Measurements from ENCODE around the gene TMIGD1.

Gene TMIGD1, protein sequence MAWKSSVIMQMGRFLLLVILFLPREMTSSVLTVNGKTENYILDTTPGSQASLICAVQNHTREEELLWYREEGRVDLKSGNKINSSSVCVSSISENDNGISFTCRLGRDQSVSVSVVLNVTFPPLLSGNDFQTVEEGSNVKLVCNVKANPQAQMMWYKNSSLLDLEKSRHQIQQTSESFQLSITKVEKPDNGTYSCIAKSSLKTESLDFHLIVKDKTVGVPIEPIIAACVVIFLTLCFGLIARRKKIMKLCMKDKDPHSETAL

DNA sequence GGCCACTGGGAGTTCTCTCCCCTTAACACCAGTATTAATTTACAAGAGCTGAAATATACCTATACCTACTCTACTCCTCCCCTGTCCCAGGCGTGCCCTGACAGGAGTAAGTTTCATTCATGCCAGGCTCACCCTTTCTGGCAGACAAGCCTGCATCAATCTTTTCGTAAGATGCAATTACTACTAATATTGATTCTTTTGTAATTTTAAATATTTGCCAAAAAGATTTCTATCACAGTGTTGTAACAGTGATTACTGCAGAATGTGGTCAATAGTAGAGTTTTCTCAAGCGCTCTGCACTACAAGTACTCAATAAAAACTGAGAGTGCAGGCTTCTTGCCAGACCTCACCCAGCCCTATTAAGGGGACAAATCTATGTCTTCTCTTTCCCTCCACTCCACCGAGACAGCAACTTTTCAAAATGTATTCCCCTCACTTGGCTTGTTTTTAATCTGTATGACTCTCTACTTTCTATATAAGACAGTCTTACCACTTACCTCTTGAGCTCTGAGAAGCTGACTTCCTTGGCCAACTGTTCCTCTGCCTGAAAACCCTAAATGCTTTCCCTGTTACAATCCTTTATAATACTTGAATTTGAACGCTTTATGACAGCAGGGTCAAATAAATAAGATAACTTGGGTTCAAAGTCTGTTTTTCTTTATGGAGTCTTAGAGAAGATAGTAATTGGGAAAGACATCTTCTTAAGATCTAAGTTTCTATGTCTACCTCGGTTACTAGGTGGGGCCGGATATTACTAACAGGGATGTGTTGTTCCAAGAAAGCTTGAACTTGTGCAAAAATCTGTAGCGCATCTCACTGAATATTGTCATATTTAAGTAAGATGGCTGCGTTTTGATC is at the start of gene TMIGD1:
TMIGD1 (minus strand) TSS at position 555 of the 858 bp plus-strand sequence. CDS start 1,924 bp downstream, outside the sequence.
- no peak for DNase-seq (ENCODE audit: low spot score)

DNA sequence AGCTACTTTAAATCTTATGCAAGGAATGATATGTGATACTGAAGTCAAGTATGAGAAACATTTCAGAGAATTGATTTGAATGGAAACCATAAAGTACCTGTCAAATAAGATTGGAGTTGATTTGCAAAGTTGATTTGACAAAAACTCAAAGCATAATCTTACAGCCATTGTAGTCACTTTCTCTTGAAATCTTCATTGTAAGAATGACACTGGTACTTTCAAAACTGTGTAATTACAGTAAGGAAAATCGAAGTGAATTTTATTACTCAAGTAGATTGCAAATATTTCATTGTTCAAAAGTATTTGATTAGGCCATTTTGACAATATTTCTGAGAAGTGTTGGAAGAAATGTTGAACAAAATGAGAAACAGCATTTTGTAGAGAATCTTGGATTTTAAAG is 48.5 kb upstream of the TMIGD1 start:
- DNase-seq (ENCODE audit: low spot score), result no peak

DNA sequence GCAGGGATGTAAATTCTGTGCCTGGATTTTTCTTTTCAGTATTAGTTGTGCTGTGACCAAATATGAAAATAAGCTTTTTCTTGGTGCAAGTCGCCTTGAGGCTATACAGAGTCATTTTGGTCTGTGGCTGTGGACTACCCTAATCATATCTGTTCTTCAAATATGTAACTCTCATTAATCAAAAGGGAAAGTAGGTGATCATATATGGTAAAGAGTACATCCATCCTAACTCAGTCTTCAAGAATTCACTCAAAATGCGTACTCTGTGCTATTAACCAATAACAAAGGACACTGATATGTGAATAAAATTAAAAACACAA is 47.4 kb upstream of the TMIGD1 start:
- DNase-seq (ENCODE audit: low spot score), result no peak

DNA sequence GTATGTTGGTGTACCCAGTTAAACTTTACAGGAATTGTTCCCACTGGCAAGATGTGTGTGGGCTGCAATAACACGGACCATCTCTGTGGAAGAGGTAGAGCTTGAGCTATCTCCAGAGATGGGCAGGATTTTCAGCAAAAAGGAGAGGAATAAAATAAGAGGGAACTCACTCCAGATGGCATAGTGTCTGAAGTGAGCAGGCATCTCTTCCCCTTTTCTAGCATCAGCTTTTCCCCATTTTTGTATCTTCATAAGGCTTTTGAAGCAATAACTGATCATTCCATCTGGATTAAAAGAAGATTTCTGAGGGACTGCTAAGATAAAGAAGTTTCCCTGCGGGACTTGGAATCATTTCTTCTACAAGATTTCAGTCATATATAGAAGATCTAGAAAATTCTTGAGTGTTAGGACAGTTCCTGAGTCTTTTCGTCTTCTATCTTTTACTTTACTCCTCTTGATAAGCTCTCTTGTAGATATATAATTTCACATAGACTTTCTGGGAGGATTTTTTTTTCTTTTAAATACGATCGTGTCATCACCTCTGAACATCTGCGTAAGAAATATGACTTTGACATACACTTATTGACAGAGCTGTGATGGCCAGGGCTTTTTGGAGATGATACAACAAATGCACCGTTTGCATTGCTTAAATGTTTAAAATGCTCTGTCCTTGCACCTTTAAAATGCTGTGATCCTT is 46.9 kb upstream of the TMIGD1 start:
- DNase-seq (ENCODE audit: low spot score), result no peak

DNA sequence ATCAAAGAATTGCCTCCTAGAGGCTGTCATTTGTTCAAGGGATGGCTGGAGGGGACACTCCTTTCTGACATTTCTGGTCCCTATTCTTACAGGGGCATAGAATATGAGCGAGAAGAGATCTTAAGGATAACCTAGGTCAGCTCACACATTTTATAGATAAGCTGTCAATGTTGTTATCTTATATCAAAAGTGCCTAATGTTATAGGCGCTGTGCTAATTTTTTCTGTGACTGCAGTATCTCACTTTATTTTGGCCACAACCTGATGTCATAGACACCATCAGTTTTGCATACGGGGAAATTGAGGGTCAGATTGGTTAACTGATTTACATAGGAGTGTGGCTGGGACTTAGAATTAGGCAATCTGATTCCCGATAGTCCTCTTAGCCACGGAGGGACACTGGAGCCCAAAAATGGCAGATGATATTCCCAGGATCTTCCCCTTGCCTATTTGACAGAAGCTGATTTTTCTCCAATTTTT is 46.1 kb upstream of the TMIGD1 start:
- no peak for DNase-seq (ENCODE audit: low spot score)

DNA sequence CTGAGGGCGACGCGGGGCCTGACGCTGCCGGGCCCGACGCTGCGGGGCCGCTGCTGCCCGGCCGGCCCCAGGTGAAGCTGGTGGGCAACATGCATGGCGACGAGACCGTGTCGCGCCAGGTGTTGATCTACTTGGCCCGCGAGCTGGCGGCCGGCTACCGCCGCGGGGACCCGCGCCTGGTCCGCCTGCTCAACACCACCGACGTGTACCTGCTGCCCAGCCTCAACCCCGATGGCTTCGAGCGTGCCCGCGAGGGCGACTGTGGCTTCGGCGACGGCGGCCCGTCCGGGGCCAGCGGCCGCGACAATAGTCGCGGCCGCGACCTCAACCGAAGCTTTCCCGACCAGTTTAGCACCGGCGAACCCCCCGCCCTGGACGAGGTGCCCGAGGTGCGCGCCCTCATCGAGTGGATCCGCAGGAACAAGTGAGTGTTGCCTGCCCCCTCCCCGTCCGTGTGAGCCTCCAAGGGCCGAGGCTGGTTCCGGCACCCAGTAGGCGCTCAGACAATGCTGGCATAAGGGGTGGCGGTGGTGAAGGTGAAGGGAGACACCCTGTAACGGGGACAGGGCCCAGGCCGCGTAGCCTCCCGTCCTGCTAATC is 45.5 kb upstream of the TMIGD1 start:
- DNase-seq (ENCODE audit: low spot score), result peak; percentile 17

DNA sequence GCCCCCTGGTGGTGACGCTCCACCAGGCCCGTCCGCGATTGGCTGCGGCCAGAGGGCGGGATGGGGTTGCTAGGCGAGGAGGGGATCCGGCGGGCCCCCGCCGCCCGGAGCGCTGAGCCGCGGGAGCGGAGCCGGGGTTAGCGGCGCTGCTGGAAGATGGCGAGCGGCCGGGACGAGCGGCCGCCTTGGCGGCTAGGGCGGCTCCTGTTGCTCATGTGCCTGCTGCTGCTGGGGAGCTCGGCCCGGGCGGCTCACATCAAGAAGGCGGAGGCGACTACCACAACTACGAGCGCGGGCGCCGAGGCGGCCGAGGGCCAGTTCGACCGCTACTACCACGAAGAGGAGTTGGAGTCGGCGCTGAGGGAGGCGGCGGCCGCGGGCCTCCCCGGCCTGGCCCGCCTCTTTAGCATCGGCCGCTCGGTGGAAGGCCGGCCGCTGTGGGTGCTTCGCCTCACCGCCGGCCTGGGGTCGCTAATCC is 45.0 kb upstream of the TMIGD1 start, which contains the start of gene CPD:
CPD (plus strand) TSS at position 103 of the 478 bp plus-strand sequence; CDS start at position 157, 54 bp downstream.
- DNase-seq (ENCODE audit: low spot score), result peak; percentile 96

DNA sequence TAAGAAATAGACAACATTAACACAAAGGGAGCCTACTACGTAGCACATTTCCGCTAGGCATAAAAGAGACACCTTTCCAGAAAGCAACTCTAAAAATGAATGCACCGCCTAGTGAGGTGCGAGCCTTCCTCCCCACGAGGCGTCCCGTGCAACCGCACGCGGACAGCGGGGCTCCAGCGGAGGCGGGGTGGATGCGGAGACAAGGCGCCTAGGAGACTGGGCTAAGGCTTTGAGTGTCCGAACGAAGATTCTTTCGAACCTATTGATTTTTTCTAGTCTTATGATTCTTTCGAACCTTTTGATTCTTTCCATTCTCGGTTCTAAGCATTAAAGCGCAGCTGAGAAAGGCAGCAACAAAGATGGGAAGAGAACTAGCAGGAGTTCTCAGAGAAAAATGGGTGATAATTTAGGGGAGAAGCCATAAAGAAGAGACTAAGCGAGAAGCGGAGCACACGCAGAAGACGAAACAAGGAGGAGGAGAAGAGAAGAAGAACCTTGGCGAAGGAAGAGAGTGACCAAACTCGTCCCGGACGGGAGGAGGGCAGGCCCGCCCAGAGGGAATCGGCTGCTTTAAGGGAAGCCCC is 44.5 kb upstream of the TMIGD1 start:
- peak; percentile 19 for DNase-seq (ENCODE audit: low spot score)

DNA sequence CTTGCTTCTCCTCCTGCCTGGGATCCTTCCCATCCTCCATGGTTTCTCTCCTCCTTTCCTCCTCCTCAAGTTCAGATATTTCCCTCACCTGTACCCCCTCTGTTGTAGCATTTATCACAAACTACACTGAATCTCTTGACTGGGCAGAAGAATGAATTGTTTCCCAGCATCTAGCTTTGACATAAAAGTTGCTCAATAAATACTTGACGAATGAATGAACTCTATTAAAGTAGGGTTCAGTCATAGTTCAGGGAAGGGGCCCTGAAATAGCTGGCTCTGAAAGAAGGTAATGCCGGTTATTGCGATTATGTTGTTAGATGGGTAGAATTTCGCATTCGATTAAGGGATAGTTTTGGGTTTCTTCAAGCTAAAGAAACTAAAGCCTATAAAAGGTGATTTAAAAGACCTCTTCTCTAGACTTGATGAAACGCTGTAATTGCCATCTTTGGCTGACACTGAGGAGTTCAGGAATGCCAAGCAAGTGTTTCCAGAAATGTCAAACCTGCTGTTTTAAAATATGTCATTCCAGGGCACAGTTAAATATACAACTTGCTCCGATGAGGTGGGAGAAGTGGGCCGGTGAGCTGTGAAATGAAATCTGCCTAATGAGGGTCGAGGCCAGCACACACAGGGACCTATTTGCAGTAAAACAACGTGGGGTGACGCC is 43.9 kb upstream of the TMIGD1 start:
- no peak for DNase-seq (ENCODE audit: low spot score)

DNA sequence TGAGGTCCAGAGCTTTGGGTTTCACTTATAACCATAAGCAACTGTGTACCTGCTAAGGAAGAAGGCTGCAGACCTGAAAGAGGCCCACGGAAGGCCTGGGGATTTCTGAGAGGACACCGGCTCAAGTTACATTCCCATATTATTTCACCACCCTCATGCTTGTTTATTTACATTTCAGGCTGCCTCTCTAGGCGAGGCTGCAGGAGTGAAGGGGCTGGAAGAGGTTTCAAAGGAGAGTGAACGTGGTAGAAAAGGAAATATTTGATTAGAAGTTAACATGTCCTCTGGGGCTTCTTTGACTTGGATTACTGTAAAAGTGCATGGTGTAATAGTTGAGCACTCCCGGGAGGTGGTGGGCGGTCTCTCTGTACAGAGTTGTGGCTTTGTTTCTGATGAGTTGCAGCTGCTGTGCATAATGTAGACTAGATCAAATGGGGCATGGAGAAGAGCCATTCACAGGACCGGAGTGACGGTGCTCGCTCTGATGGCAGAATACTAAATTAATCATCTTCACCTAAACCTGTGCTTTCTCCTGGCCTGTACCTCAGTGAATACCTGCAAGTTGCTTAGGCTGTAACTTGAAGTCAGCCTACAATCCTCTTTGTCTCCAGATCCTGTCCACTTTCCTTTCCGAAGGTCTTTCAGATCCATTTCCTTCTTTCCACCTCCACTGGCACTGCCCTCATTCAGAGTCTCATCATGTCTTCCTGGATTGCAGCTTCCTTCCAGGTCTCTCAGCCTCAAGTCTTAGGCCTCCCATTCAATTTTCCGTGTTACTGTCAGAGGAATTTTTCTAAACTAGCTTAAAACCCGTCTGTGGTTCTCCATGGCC is 43.0 kb upstream of the TMIGD1 start:
- peak; percentile 26 for DNase-seq (ENCODE audit: low spot score)

DNA sequence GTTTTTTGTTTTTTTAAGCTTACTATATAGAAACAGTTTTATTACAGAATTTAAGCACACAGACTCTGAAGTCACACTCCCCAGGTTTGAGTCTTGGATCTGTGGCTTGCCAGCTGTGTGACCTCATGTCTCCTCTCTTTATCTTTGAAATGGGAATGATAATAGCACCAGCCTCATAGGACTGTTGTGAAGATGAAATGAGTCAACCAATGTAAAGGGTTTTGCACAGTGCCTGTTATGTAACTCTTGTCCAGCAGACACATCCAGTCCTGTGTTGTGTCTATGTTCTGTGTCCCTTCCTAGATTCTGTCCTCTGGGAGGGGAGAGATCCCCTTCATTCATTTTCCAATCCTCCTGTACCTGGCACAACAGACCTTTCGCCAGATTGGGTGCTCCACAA is 41.8 kb upstream of the TMIGD1 start:
- no peak for DNase-seq (ENCODE audit: low spot score)

DNA sequence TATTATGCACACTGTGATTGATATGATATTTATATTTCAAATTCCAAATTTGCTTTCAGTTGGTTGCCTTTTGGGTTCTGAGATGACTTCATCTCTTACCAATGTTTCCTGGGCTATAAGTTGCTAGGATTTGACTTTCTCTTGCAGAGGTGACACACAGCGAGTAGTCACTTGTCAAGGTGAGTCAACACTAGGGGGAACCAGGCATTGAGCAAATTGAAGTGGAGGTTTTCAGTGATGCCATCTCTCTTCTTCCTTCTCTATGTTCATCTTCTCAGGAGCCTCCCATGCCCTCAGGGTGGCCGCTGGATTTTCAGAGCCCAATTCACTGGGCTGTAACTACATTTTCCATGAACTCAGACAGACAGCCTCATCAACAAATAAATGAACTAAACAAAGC is 38.9 kb upstream of the TMIGD1 start:
- no peak for DNase-seq (ENCODE audit: low spot score)

DNA sequence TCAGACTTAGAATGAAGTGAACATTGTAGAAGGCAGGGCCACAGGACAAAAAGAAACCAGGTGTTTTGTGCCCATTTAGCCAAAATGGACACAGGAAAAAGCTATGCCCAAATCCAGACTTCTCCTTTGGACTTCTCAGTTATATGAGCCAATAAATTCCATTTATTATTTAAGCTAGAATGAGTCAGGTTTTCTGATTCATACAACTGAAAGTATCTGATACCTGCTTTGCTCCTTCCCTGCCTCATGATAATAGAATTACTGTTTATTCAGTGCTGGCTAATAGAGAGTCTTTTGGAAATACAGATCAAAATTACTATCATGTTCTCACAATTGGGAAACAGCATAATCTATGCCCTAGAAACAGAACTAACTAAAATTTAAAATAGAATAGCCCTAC is 36.1 kb upstream of the TMIGD1 start:
- DNase-seq (ENCODE audit: low spot score), result no peak

DNA sequence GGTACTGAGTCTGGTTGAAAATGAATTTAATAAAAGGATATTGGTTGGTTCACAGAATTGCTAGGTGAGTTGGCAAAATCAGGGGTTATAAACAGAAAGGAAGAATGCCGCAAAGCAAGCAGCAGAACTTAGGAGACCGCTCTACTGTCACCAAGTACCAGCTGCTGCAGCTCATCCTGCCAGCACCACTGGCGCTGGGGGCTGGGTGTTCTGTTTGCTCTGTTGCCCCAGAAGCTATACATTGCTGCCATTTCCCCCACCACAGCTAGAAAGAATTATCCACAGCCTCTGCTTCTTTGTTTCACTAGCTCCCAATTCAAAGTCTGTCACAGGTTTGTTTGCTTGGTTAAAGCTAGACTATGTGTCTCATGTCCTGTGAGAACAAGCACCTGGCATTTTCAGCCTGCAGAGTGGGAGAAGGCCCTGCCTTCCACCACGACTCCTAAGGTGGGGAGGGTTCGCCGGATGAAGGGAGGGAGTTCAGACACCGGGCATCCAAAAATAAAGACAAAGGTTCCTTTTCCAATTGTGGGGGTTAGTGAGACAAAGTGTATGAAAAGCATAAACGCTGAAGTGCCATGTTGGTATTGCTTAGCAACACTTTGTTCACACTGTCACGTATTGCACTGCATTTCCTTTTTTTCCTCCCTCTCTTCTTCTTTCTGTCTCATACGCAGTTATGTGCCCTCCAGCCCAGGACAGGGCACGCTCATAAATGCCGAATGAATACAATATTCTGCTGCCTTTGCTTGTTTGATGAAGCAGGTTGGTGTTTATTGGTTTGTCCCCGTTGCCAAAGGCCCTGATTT is 35.3 kb upstream of the TMIGD1 start:
- no peak for DNase-seq (ENCODE audit: low spot score)

DNA sequence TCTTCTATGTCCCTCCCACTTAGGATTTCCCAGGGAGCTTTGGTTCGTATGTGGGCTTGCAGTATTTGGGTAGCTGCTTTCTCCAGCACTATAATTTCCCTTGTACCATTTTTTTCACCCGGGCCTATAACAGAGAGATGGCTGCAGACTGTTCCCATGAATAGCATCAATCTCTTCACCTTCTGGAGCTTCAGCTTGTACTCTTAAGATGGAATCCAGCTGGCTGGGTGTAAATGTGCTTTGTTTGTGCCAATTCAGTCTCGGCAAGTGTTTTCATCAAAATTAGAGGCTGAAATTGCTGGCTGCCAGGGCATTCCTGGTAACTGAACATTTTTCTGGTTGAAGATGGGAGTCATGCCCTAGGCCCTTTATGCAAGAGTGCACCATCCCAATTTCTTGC is 32.7 kb upstream of the TMIGD1 start:
- no peak for DNase-seq (ENCODE audit: low spot score)

DNA sequence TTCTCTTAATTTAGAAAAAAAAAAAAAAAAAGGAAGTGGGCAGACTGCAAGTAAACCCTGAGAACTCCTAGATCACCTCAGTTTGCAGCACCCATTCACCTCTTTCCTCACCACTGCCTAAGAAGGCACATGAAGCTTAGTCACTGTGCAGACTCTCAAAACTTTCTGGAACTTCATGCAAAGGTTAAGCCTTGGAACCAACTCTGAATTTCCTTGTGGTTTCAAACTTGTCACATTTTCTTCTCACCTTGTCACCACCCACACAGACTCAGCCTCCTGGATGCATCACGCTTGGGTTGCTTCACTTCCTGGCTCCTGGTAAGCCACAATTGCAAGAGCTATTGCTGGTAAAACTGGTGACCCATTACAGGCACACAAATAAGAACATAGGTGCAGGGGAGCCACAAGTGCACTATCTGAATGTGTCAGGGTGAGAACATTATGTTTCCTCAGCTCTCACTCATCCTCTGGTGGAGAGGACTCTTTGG is 29.9 kb upstream of the TMIGD1 start:
- DNase-seq (ENCODE audit: low spot score), result no peak

DNA sequence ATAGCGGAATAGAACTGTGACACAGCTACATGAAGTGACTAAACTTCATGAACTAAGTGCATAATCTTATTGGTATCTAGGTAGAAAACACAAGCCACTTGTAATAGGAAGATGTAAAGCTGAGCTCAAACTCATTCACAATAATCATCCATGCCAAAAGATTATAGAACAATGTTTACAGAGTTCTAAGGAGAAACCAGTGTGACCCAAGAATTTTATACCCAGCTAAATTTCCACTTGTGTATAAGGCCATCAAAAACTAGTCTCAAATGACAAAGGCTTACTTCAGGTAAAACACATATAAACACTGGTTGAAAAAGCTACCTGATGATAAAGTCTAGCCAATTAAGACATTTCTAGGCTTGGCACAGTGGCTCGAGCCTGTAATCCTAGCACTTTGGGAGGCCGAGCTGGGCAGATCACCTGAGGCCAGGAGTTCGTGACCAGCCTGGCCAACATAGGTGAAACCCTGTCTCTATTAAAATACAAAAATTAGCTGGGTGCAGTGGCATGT is 28.0 kb upstream of the TMIGD1 start:
- no peak for DNase-seq (ENCODE audit: low spot score)

DNA sequence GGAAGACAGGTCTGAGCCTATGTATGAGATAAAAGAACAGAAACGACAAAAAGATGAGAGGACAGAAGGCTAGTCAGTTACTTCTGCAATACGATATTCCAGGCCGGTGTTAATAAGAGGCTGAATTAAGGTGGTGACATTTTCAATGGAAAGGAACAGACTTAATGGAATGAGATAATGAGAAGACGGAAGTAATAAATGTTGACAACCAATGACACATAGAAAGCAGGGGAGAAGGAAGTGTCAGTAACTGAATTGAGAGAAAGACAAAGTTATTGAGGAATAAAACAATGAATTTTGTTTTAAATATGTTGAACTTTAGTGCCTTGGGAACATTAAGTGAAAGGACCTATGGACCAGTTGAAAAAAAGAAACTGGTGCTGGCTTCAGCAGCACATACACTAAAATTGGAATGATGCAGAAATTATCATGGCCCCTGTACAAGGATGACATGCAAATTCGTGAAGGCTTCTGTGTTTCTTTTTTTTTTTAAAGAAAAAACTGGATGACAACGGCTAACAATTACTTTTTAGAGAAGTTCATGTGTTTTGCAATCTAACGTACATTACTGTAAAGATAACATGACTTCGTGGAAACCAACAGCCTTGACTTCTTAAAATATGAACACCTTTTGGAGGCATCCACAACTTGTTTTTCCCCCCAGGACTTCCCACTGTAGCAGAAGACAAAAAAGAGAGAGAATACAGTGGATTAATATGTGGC is 26.4 kb upstream of the TMIGD1 start:
- DNase-seq (ENCODE audit: low spot score), result no peak

Measured in hepatic stellate cell (primary cell).